Glutamatergic neuron (in vitro differentiated cells): ENCODE data around the gene ASIC3. TPM values are rescaled to one million over a fixed set of nuclear protein-coding genes. Genes with fewer than 3 reads are reported as not detected.

Experiments
- DNase-seq: peaks from one replicate; pipeline ENCODE4 v3.0.0; 2022
- H3K27ac Mint-ChIP-seq: one replicate; pipeline ENCODE4 v1.8.0; 2020; ENCODE audit warnings: mild to moderate bottlenecking, mixed read lengths, inconsistent platforms; ENCODE audit not compliant: unreplicated experiment
- H3K27me3 Mint-ChIP-seq: one replicate; pipeline ENCODE4 v1.8.0; 2020; ENCODE audit warnings: mild to moderate bottlenecking, moderate library complexity, mixed read lengths, inconsistent platforms; ENCODE audit not compliant: unreplicated experiment
- H3K36me3 Mint-ChIP-seq: one replicate; pipeline ENCODE4 v1.8.0; 2020; ENCODE audit warnings: mild to moderate bottlenecking, mixed read lengths, inconsistent platforms; ENCODE audit not compliant: unreplicated experiment
- H3K4me1 Mint-ChIP-seq: one replicate; pipeline ENCODE4 v1.8.0; 2020; ENCODE audit warnings: mild to moderate bottlenecking, low read depth, mixed read lengths, inconsistent platforms; ENCODE audit not compliant: unreplicated experiment
- H3K4me3 Mint-ChIP-seq: one replicate; pipeline ENCODE4 v1.8.0; 2020; ENCODE audit warnings: mild to moderate bottlenecking, mixed read lengths, inconsistent platforms; ENCODE audit not compliant: unreplicated experiment
- H3K9me3 Mint-ChIP-seq: one replicate; pipeline ENCODE4 v1.8.0; 2020; ENCODE audit warnings: mild to moderate bottlenecking, moderate library complexity, mixed read lengths, inconsistent platforms; ENCODE audit not compliant: unreplicated experiment
- CTCF ChIP-seq: fragments of 200-600 bp; sonication (generic); IDR thresholded peaks from one replicate; pipeline ENCODE4 v1.5.0; 2021; ENCODE audit not compliant: partially characterized antibody, unreplicated experiment
- total RNA-seq: library from RNA; stranded (reverse); fragmentation: NEBNext Ultra II Directional; extraction: Animal tissue kit (Norgen Biotek cat#: 25700); gene quantifications from one replicate; pipeline ENCODE4 v1.2.1, GENCODE V29; 2021; ENCODE audit not compliant: unreplicated experiment

ASIC3 gene
- total RNA-seq, 1 donor from 2014 or later, result 10.8 TPM

- no peak overlapping the region for H3K27ac Mint-ChIP-seq
- no peaks in the 10 kb centered on the region for H3K36me3 Mint-ChIP-seq
- H3K4me3 Mint-ChIP-seq, result peak overlapping the region; percentile 46
- no peak for TF ChIP-seq CTCF
- H3K27me3 Mint-ChIP-seq, result peaks cover 11% of the 10 kb centered on the region
- H3K9me3 Mint-ChIP-seq, result peaks cover 4% of the 10 kb centered on the region
- H3K4me1 Mint-ChIP-seq, result peaks cover 14% of the 10 kb centered on the region
- no peak for DNase-seq
Measured at GRCh38 chr7:151063212-151063561, 14.9 kb downstream of the ASIC3 start.

- Mint-ChIP-seq H3K4me3 (no peak overlapping the region), H3K9me3 (peaks cover 4% of the 10 kb centered on the region), H3K36me3 (peaks cover 4% of the 10 kb centered on the region), H3K27ac (no peak overlapping the region), H3K27me3 (peaks cover 6% of the 10 kb centered on the region), H3K4me1 (peaks cover 9% of the 10 kb centered on the region)
- no peak for DNase-seq
- TF ChIP-seq CTCF, result no peak
Measured at GRCh38 chr7:151064454-151064853, 16.1 kb downstream of the ASIC3 start.

- Mint-ChIP-seq H3K27me3 (peaks cover 6% of the 10 kb centered on the region), H3K4me3 (no peak overlapping the region), H3K36me3 (peaks cover 4% of the 10 kb centered on the region), H3K4me1 (peaks cover 9% of the 10 kb centered on the region), H3K27ac (no peak overlapping the region), H3K9me3 (peaks cover 4% of the 10 kb centered on the region)
- no peak for DNase-seq
- TF ChIP-seq CTCF, result no peak
Measured at GRCh38 chr7:151064993-151065392, 16.7 kb downstream of the ASIC3 start.

DNA sequence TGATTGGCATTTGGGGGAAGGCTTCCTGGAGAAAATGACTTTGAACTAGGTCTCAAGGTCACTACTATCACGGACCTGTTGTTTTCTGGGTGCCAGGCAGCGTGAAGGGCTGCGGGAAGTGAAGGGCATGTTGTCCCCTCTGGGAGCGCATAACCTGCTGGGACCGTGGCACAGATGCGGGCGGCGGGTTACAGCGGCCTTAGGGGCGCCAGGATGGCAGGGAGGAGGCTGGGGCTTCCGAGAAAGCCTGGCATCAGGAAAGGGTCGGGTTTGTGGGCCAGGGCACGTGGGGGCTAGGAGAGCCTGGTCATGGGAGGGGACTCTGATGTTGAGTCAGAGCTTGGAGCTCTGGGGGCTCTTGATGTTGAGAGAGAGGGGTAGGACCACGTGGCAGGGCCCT lies 17.2 kb downstream of the ASIC3 start:
- Mint-ChIP-seq H3K27me3 (peaks cover 6% of the 10 kb centered on the region), H3K36me3 (peaks cover 4% of the 10 kb centered on the region), H3K9me3 (peaks cover 4% of the 10 kb centered on the region), H3K4me1 (peaks cover 9% of the 10 kb centered on the region), H3K4me3 (no peak overlapping the region), H3K27ac (no peak overlapping the region)
- TF ChIP-seq CTCF, result no peak
- DNase-seq, result no peak

DNA sequence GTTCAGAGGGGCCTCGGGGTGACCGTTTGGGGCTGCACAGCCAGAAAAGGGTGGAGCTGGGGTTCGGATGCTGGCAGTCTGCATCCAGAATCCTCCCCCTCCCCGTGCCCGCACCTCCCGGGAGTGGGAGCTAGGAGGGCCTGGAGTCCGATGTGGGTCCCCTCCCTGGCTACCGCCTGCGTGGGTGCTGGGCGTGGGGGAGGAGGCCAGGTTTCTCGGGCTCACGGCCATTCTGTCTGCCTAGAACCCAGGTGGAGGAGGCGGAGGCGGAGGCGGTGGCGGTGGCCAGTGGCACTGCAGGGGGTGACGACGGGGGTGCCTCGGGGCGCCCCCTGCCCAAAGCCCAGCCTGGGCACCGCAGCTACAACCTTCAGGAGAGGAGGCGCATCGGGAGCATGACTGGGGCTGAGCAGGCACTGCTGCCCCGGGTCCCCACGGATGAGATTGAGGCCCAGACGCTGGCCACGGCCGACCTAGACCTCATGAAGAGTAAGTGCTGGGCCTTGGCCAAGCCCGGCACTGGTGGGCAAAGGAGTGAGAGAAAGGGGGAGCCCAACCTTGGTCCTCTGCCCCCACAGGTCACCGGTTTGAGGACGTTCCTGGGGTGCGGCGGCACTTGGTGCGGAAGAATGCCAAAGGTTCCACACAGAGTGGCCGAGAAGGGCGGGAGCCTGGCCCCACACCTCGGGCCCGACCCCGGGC lies 18.1 kb downstream of the ASIC3 start:
- TF ChIP-seq CTCF, result no peak
- Mint-ChIP-seq H3K4me3 (no peak overlapping the region), H3K27ac (no peak overlapping the region), H3K27me3 (peaks cover 6% of the 10 kb centered on the region), H3K4me1 (peaks cover 9% of the 10 kb centered on the region), H3K9me3 (peaks cover 3% of the 10 kb centered on the region), H3K36me3 (peaks cover 4% of the 10 kb centered on the region)
- DNase-seq, result no peak
